HG03045 (cell line): ENCODE measurements around the gene ELOB.
"Not testable (repeated sequence)": the region's sequence is repeated elsewhere in the genome, so short reads cannot be mapped to it uniquely, and the experiment has no call there.

Source experiments
- ATAC-seq: cut with Tn5 transposase; IDR thresholded peaks from one replicate; pipeline ENCODE4 v1.9.1; 2021; ENCODE audit warnings: mild to moderate bottlenecking, moderate library complexity; ENCODE audit not compliant: unreplicated experiment

The ELOB gene

DNA sequence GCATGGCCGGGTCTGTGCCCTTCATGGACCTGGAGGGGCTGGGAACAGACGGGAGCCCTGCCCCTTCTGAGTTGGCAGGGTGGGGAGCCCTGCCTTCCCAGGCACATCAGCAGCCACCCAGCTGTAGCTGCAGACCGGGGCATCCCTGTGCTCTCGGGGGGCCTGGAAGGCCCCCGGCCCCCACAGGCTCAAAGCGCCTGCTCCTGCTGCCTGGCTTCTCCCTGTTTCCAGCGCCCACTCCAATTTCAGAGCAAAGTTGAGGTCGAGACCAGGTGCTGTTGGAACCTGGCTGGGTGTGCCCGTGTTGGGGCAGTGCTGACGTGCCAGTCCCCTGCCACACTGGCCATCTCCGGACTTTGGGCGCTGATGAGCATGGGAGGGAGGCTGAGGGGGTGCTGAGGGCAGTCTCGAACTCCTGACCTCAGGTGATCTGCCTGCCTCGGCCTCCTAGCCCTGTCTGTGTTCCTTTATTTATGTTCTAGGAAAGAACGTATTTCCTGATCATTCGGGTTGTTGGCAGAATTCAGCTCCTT lies 52.2 kb downstream of the ELOB start:
- no peak for ATAC-seq

DNA sequence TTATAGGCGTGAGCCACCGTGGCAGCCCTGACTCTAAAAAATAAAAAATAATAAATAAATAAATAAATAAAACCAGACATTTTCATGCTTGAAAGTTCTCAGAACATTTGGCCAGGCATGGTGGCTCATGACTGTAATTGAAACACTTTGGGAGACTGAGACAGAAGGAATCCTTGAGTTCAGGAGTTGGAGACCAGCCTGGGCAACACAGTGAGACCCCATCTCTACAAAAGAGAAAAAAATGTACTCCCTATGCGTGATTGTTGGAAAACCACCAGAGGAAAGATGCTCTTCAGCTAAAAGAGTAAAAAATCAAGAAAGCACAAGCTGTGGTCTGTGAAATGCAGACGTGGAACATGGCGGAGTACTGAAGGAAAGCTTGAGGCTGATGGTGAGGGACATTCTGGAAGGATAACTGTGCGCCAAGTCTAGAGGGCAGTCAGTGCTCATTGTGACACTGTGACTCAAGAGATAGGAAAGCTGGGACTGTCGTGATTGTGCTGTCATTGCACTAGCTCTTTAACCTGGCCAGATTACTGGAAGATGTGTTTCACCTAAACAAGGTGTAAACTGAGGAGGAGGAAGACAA lies 52.9 kb downstream of the ELOB start:
- ATAC-seq = no peak

DNA sequence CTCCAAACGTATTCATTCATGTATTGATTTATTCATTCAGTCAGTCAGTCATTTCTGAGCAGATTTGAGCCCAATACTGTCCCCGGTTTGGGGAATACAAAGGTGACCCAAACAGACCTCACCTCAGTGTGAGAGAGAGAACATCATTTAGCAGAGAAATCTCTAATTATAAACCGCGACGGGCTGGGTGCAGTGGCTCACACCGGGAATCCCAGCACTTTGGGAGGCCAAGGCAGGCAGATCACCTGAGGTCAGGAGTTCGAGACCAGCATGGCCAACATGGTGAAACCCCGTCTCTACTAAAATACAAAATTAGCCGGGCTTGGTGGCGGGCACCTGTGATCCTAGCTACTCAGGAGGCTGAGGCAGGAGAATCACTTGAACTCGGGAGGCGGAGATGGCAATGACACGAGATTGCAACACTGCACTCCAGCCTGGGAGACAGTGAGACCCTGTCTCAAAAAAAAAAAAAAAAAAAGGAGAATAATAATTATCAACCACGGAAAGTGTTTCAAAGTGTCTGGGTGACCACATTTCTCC lies 55.4 kb downstream of the ELOB start:
- not testable (repeated sequence) for ATAC-seq
